Measurements from ENCODE around the gene CPNE2.

CPNE2 gene

DNA sequence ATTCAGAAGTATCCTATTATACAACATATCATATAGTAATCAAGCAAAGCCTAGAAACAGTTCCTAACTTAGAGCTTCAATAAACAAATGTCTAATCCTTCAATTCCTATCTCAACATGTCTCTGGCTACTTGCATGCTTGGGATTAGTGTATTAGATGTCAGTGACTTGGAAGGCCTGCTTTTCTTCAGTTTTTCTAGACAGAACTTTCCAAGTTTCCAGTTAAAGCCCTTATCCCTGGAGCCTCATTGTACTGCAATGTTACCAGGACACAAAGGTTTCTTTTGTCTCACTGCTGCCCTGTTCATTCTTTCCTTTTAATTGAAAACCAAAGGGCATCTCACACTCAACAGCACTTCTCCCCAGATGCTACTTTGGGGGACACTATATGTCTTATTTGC, 76.9 kb downstream of the CPNE2 start:
- H3K36me3 ChIP-seq: peaks cover 46% of the 10 kb centered on the region

DNA sequence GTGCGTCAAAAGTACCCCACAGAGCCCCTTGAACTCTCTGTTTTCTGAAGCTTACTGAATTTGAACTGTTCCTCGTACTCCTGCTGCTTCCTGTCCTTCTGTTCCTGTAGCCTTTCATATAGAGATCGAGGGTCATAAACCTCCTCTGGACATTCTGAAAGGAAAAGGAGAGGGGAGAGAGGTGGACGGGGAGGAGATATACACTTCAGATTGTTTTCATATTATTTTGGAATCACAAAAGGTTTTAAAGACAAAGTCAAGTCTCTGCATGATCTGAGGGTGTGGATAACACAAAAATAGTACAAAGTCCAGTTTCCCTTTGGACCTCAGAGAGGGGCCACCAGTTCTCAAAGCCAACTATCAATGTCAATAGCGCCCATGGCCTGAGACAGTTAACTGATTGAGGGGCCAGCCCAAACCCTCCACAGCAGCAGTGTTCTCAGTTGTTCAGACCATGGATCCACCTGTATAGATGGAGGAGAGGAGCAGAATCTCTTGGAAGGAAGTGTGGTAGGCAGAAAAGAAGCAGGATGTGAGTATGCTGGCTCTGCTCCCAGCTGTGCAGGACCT, 80.4 kb downstream of the CPNE2 start:
- no peak overlapping the region for H3K27ac ChIP-seq
- H3K27me3 ChIP-seq (ENCODE audit: insufficient read depth, low read depth, severe bottlenecking): no peaks in the 10 kb centered on the region
- H3K36me3 ChIP-seq: peaks cover 31% of the 10 kb centered on the region
- TF ChIP-seq, protein P1, sequence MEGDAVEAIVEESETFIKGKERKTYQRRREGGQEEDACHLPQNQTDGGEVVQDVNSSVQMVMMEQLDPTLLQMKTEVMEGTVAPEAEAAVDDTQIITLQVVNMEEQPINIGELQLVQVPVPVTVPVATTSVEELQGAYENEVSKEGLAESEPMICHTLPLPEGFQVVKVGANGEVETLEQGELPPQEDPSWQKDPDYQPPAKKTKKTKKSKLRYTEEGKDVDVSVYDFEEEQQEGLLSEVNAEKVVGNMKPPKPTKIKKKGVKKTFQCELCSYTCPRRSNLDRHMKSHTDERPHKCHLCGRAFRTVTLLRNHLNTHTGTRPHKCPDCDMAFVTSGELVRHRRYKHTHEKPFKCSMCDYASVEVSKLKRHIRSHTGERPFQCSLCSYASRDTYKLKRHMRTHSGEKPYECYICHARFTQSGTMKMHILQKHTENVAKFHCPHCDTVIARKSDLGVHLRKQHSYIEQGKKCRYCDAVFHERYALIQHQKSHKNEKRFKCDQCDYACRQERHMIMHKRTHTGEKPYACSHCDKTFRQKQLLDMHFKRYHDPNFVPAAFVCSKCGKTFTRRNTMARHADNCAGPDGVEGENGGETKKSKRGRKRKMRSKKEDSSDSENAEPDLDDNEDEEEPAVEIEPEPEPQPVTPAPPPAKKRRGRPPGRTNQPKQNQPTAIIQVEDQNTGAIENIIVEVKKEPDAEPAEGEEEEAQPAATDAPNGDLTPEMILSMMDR (IDR thresholded peaks at IDR 0.05; ENCODE audit: low read depth, low read length): no peak
- H3K4me3 ChIP-seq (ENCODE audit: low read depth, low read length): no peak overlapping the region
- no peaks in the 10 kb centered on the region for H3K9me3 ChIP-seq (ENCODE audit: severe bottlenecking)
- DNase-seq: no peak

More for the DNA sequence above, 76.9 kb downstream of the CPNE2 start:
- DNase-seq: no peak
- Histone ChIP-seq H3K27ac (no peak overlapping the region), H3K9me3 (ENCODE audit: severe bottlenecking) (no peaks in the 10 kb centered on the region), H3K4me3 (ENCODE audit: low read depth, low read length) (no peak overlapping the region), H3K27me3 (ENCODE audit: insufficient read depth, low read depth, severe bottlenecking) (no peaks in the 10 kb centered on the region)
- TF ChIP-seq, protein P1 (IDR thresholded peaks at IDR 0.05; ENCODE audit: low read depth, low read length): no peak

DNA sequence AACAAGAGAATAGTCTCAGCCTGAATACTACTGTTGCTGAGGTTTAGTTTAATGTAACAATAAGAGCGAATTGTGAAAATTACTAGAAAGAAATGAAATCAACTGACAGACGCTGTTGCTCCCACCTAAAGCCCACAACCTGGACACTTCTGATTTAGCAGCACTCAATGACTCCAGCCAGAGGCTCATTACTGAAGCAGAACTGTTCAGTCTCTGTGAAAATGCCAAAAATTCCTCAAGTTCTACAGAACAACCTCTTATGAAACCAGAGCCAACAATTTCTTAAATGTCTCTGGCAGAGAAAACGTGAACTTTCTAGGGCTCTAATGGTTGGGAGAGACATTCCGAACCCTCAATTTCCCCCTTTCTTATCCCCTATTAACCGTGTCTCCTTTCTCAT, 83.5 kb downstream of the CPNE2 start:
- Histone ChIP-seq H3K4me3 (ENCODE audit: low read depth, low read length) (no peak overlapping the region), H3K36me3 (peaks cover 19% of the 10 kb centered on the region), H3K9me3 (ENCODE audit: severe bottlenecking) (no peaks in the 10 kb centered on the region), H3K27ac (no peak overlapping the region), H3K27me3 (ENCODE audit: insufficient read depth, low read depth, severe bottlenecking) (no peaks in the 10 kb centered on the region)
- DNase-seq: no peak
- TF ChIP-seq, protein P1 (IDR thresholded peaks at IDR 0.05; ENCODE audit: low read depth, low read length): no peak

DNA sequence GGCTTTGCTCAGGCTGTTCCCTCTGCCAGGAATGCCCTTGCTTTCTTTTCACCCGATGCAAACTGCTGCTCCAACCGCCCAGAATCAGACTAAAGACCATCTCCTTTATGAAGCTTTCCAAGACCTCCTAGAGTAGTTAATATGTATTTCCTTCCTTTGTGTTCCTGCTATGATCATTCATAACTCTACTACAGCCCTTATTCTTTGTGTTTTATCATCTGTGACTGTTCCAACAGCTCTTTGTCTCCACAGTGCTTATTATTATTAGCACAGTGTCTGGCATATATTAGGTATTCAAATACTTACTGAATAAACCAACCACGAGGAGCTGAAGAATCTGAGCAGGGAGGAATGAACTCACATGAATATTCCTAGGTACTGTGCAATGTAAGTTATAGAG, 85.8 kb downstream of the CPNE2 start:
- Histone ChIP-seq H3K4me3 (ENCODE audit: low read depth, low read length) (no peak overlapping the region), H3K27me3 (ENCODE audit: insufficient read depth, low read depth, severe bottlenecking) (no peaks in the 10 kb centered on the region), H3K9me3 (ENCODE audit: severe bottlenecking) (no peaks in the 10 kb centered on the region), H3K36me3 (peaks cover 4% of the 10 kb centered on the region), H3K27ac (no peak overlapping the region)
- no peak for DNase-seq
- TF ChIP-seq, protein P1 (IDR thresholded peaks at IDR 0.05; ENCODE audit: low read depth, low read length): no peak

DNA sequence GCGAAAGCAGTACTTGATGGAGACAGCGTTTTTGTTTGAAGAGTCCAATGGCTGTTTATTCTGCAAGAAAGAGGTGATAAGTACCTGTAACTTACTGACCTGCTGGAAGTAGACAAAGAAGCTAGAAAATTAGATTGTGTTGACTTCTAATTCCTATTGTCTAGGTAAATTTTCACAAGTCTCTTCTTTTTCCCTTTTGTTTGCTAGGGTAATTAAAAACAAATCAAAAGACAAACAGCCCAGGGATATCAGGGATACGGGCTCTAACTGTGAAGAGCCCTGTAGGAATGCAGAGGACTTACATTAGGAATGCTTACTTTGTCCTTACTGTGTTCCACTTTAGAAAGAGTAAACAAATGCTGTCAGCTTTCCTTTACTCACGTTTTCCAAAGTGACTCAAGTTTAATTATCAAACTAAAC, 86.4 kb downstream of the CPNE2 start:
- Histone ChIP-seq H3K4me3 (ENCODE audit: low read depth, low read length) (no peak overlapping the region), H3K27me3 (ENCODE audit: insufficient read depth, low read depth, severe bottlenecking) (no peaks in the 10 kb centered on the region), H3K27ac (no peak overlapping the region), H3K36me3 (no peaks in the 10 kb centered on the region), H3K9me3 (ENCODE audit: severe bottlenecking) (no peaks in the 10 kb centered on the region)
- no peak for DNase-seq
- TF ChIP-seq, protein P1 (IDR thresholded peaks at IDR 0.05; ENCODE audit: low read depth, low read length): no peak

DNA sequence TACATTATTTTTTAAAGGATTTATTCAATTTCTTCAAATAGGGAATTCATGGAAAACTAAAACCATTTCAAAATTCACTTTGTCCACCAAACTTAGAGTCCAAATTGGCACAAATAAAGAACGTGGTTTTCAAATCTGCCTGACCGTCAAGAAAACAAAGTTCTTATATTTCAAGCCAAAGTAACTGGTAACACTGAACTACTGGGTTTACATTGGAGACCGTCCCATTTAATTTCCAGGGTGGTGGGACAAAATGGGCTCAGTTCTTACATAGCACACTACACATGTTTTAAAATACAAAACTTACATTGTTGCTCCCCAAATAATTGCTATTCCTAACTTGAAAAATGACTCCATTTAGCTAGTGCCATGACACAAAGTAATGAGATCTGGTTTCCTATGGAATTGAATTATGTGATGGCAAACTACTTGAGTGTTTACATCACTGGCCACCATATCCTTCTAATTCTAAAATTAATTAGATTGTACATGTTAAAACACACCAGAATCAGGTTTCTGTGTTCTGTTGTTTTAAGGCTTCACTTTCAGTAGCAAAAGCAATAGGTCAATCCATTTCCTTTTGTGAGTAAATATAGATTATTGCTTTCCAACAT, 86.9 kb downstream of the CPNE2 start:
- TF ChIP-seq, protein P1 (IDR thresholded peaks at IDR 0.05; ENCODE audit: low read depth, low read length): no peak
- no peak overlapping the region for H3K27ac ChIP-seq

More for the DNA sequence above, 86.9 kb downstream of the CPNE2 start:
- Histone ChIP-seq H3K9me3 (ENCODE audit: severe bottlenecking) (no peaks in the 10 kb centered on the region), H3K27me3 (ENCODE audit: insufficient read depth, low read depth, severe bottlenecking) (no peaks in the 10 kb centered on the region), H3K4me3 (ENCODE audit: low read depth, low read length) (no peak overlapping the region), H3K36me3 (no peaks in the 10 kb centered on the region)
- DNase-seq: no peak
